ENCODE data around the gene S100A1. TPM values are rescaled to one million over a fixed set of nuclear protein-coding genes. Genes with fewer than 3 reads are reported as not detected.
A peak's percentile ranks its signal among the peaks of the same experiment; 100 is the strongest.

Gene S100A1
- total and polyA plus RNA-seq, 4 donors, result 0.31 to 1.8 (median 0.91) TPM; not detected in 1

- DNase-seq, result no peak
- TF ChIP-seq CTCF (IDR thresholded peaks at IDR 0.05; ENCODE audit: control extremely low read depth, extremely low read depth), result no peak
- no peak overlapping the region for H3K4me3 ChIP-seq
- H3K4me1 ChIP-seq (ENCODE audit: control insufficient read depth in 5 of 5, insufficient read depth in 5 of 5, low read length in 5 of 5), result no peaks in the 10 kb centered on the region
- no peak overlapping the region for H3K9ac ChIP-seq (ENCODE audit: insufficient read depth in 1 of 2, low read length in 2 of 2)
- no peaks in the 10 kb centered on the region for H3K9me3 ChIP-seq (ENCODE audit: control insufficient read depth in 4 of 4, insufficient read depth in 3 of 4, low read length in 3 of 4)
- H3K27me3 ChIP-seq (ENCODE audit: control insufficient read depth in 3 of 3, insufficient read depth in 3 of 3, low read length in 2 of 3), result no peaks in the 10 kb centered on the region
- H3K36me3 ChIP-seq (ENCODE audit: control insufficient read depth in 4 of 4, insufficient read depth in 4 of 4, low read length in 4 of 4), result no peaks in the 10 kb centered on the region
- peak overlapping the region in 1 of 2 donors; percentile 17 for H3K27ac ChIP-seq (ENCODE audit: low read depth in 1 of 2, low read length in 1 of 2)
- ATAC-seq (ENCODE audit: insufficient read depth, low FRiP score), result peak; percentile 44
- WGBS, 2 donors, result 19 to 46% methylated on average over 3 of the region's 3 CpGs
Observed at GRCh38 chr1:153652805-153653500, 24.7 kb downstream of the S100A1 start.

GRCh38 chr1:153655333-153655732 lies 27.1 kb downstream of the S100A1 start:
- H3K9ac ChIP-seq (ENCODE audit: insufficient read depth in 1 of 2, low read length in 2 of 2), result no peak overlapping the region
- no peaks in the 10 kb centered on the region for H3K27me3 ChIP-seq (ENCODE audit: control insufficient read depth in 3 of 3, insufficient read depth in 3 of 3, low read length in 2 of 3)
- no peaks in the 10 kb centered on the region for H3K36me3 ChIP-seq (ENCODE audit: control insufficient read depth in 4 of 4, insufficient read depth in 4 of 4, low read length in 4 of 4)
- no peak for ATAC-seq (ENCODE audit: insufficient read depth, low FRiP score)
- H3K4me3 ChIP-seq, result no peak overlapping the region
- no peaks in the 10 kb centered on the region for H3K9me3 ChIP-seq (ENCODE audit: control insufficient read depth in 4 of 4, insufficient read depth in 3 of 4, low read length in 3 of 4)
- H3K27ac ChIP-seq (ENCODE audit: low read depth in 1 of 2, low read length in 1 of 2), result no peak overlapping the region
- no peak for DNase-seq
- 72 to 87% methylated on average over 3 of the region's 3 CpGs for WGBS, 2 donors
- no peak for TF ChIP-seq CTCF (IDR thresholded peaks at IDR 0.05; ENCODE audit: control extremely low read depth, extremely low read depth)
- H3K4me1 ChIP-seq (ENCODE audit: control insufficient read depth in 5 of 5, insufficient read depth in 5 of 5, low read length in 5 of 5), result peaks cover 0 to 8% (median 4%) of the 10 kb centered on the region in 5 donors

- H3K36me3 ChIP-seq (ENCODE audit: control insufficient read depth in 4 of 4, insufficient read depth in 4 of 4, low read length in 4 of 4), result peaks cover 12 to 19% (median 16%) of the 10 kb centered on the region in 4 donors
- ATAC-seq (ENCODE audit: insufficient read depth, low FRiP score), result peak; percentile 97
- H3K9me3 ChIP-seq (ENCODE audit: control insufficient read depth in 4 of 4, insufficient read depth in 3 of 4, low read length in 3 of 4), result no peaks in the 10 kb centered on the region
- peak within 1 kb of the TSS; percentile 67 for H3K4me3 ChIP-seq
- DNase-seq, result peak; percentile 93 to 95 (median 95)
- peak within 1 kb of the TSS; percentile 95 to 99 for H3K27ac ChIP-seq (ENCODE audit: low read depth in 1 of 2, low read length in 1 of 2)
- H3K9ac ChIP-seq (ENCODE audit: insufficient read depth in 1 of 2, low read length in 2 of 2), result peak within 1 kb of the TSS; percentile 84 to 96
- 2 to 3% methylated on average over 46 to 53 of the region's 53 CpGs for WGBS, 2 donors
- H3K4me1 ChIP-seq (ENCODE audit: control insufficient read depth in 5 of 5, insufficient read depth in 5 of 5, low read length in 5 of 5), result peaks cover 0 to 8% (median 4%) of the 10 kb centered on the region in 5 donors
- H3K27me3 ChIP-seq (ENCODE audit: control insufficient read depth in 3 of 3, insufficient read depth in 3 of 3, low read length in 2 of 3), result no peaks in the 10 kb centered on the region
- TF ChIP-seq CTCF (IDR thresholded peaks at IDR 0.05; ENCODE audit: control extremely low read depth, extremely low read depth), result no peak
Observed at GRCh38 chr1:153658400-153659174, 30.4 kb downstream of the S100A1 start, which contains the start of gene SNAPIN. TSS of gene SNAPIN (plus strand) at chr1:153658703. CDS start at chr1:153658744, 41 bp downstream.

Data from lung (tissue), 12 donors.